Central memory CD4-positive, alpha-beta T cell (primary cell): ENCODE measurements around the gene CCDC73.
"Not testable (repeated sequence)": the region's sequence is repeated elsewhere in the genome, so short reads cannot be mapped to it uniquely, and the experiment has no call there.

ENCODE experiments used
- DNase-seq: peaks from one replicate; pipeline ENCODE4 v3.0.0; 2022
- total RNA-seq, 3 experiments: gene quantifications; one replicate each; lab custom pipeline; 2026; lab: John Stamatoyannopoulos, UW

CCDC73 gene
- total RNA-seq: 0 reads per million in 3 experiments

GRCh38 chr11:32794439-32794838, at the start of gene CCDC73:
TSS of gene CCDC73 (minus strand) at chr11:32794662. CDS start at chr11:32760243, 34,419 bp downstream.
- no peak for DNase-seq

- DNase-seq: no peak
Measured at GRCh38 chr11:32843544-32843943, 49.1 kb upstream of the CCDC73 start.

GRCh38 chr11:32840587-32840986, 46.1 kb upstream of the CCDC73 start:
- no peak for DNase-seq

- DNase-seq: no peak
Measured at GRCh38 chr11:32839308-32839707, 44.8 kb upstream of the CCDC73 start.

- DNase-seq: no peak
Measured at GRCh38 chr11:32838505-32839274, 44.2 kb upstream of the CCDC73 start.

- DNase-seq: no peak
Measured at GRCh38 chr11:32836946-32837345, 42.5 kb upstream of the CCDC73 start.

- no peak for DNase-seq
Measured at GRCh38 chr11:32833921-32834320, 39.5 kb upstream of the CCDC73 start.

- no peak for DNase-seq
Measured at GRCh38 chr11:32831221-32831620, 36.8 kb upstream of the CCDC73 start.

- no peak for DNase-seq
Measured at GRCh38 chr11:32830796-32831195, 36.3 kb upstream of the CCDC73 start.

GRCh38 chr11:32830413-32830738, 35.9 kb upstream of the CCDC73 start:
- DNase-seq: no peak

GRCh38 chr11:32829680-32830412, 35.4 kb upstream of the CCDC73 start, which contains the start of gene PRRG4:
TSS of gene PRRG4 (plus strand) at chr11:32829927. CDS start at chr11:32830530, 603 bp downstream.
- DNase-seq: no peak

- no peak for DNase-seq
Measured at GRCh38 chr11:32829157-32829679, 34.8 kb upstream of the CCDC73 start.

- no peak for DNase-seq
Measured at GRCh38 chr11:32827276-32827675, 32.8 kb upstream of the CCDC73 start.

GRCh38 chr11:32826113-32826512, 31.7 kb upstream of the CCDC73 start:
- no peak for DNase-seq

GRCh38 chr11:32823617-32824016, 29.2 kb upstream of the CCDC73 start:
- DNase-seq: not testable (repeated sequence)

GRCh38 chr11:32821917-32822560, 27.6 kb upstream of the CCDC73 start:
- no peak for DNase-seq

GRCh38 chr11:32821517-32821916, 27.1 kb upstream of the CCDC73 start:
- no peak for DNase-seq

GRCh38 chr11:32820497-32820896, 26.0 kb upstream of the CCDC73 start:
- no peak for DNase-seq

- no peak for DNase-seq
Measured at GRCh38 chr11:32819187-32819586, 24.7 kb upstream of the CCDC73 start.

GRCh38 chr11:32817852-32818183, 23.4 kb upstream of the CCDC73 start:
- no peak for DNase-seq

GRCh38 chr11:32817181-32817851, 22.9 kb upstream of the CCDC73 start:
- DNase-seq: no peak

GRCh38 chr11:32809313-32809712, 14.9 kb upstream of the CCDC73 start:
- no peak for DNase-seq

- no peak for DNase-seq
Measured at GRCh38 chr11:32796425-32796824, 2.0 kb upstream of the CCDC73 start.
